Nephron progenitor cell (in vitro differentiated cells): ENCODE measurements around the gene GASK1B.
A peak's percentile ranks its signal among the peaks of the same experiment; 100 is the strongest.

Experiments used
- DNase-seq: peaks from one replicate; pipeline ENCODE4 v3.0.0; 2021
- H3K27ac Mint-ChIP-seq: 2 replicates; pipeline ENCODE4 v1.8.0; 2021; ENCODE audit warnings: mild to moderate bottlenecking, moderate library complexity, mixed read lengths
- H3K27me3 Mint-ChIP-seq: 2 replicates; pipeline ENCODE4 v1.8.0; 2021; ENCODE audit warnings: mild to moderate bottlenecking, low read depth, mixed read lengths; ENCODE audit not compliant: poor library complexity
- H3K36me3 Mint-ChIP-seq: 2 replicates; pipeline ENCODE4 v1.8.0; 2021; ENCODE audit warnings: low read depth, mixed read lengths
- H3K4me1 Mint-ChIP-seq: 2 replicates; pipeline ENCODE4 v1.8.0; 2021; ENCODE audit warnings: mixed read lengths
- H3K4me3 Mint-ChIP-seq: 2 replicates; pipeline ENCODE4 v1.8.0; 2021; ENCODE audit warnings: mild to moderate bottlenecking, moderate library complexity, mixed read lengths
- H3K9me3 Mint-ChIP-seq: 2 replicates; pipeline ENCODE4 v1.8.0; 2021; ENCODE audit warnings: mild to moderate bottlenecking, moderate library complexity, mixed read lengths
- CTCF ChIP-seq: fragments of 200-600 bp; sonication (generic); IDR thresholded peaks from 2 replicates; pipeline ENCODE4 v1.5.0; 2021; ENCODE audit warnings: antibody characterized with exemption

The GASK1B gene

GRCh38 chr4:158163941-158164767 is 8.7 kb downstream of the GASK1B start:
- Mint-ChIP-seq H3K36me3 (no peaks in the 10 kb centered on the region), H3K27ac (no peak overlapping the region), H3K27me3 (no peaks in the 10 kb centered on the region), H3K4me3 (no peak overlapping the region), H3K9me3 (no peaks in the 10 kb centered on the region), H3K4me1 (peaks cover 6% of the 10 kb centered on the region)
- TF ChIP-seq CTCF = no peak
- DNase-seq = no peak

- DNase-seq = no peak
- no peak overlapping the region for H3K4me3 Mint-ChIP-seq
- no peaks in the 10 kb centered on the region for H3K27me3 Mint-ChIP-seq
- H3K36me3 Mint-ChIP-seq = no peaks in the 10 kb centered on the region
- peaks cover 6% of the 10 kb centered on the region for H3K4me1 Mint-ChIP-seq
- peak overlapping the region; percentile 1 for H3K27ac Mint-ChIP-seq
- no peak for TF ChIP-seq CTCF
- no peaks in the 10 kb centered on the region for H3K9me3 Mint-ChIP-seq
Observed at GRCh38 chr4:158162631-158163030, 10.2 kb downstream of the GASK1B start.

GRCh38 chr4:158161551-158162354 is 11.1 kb downstream of the GASK1B start:
- no peak for TF ChIP-seq CTCF
- Mint-ChIP-seq H3K36me3 (no peaks in the 10 kb centered on the region), H3K27ac (peak overlapping the region; percentile 1), H3K27me3 (no peaks in the 10 kb centered on the region), H3K9me3 (no peaks in the 10 kb centered on the region), H3K4me1 (peaks cover 6% of the 10 kb centered on the region), H3K4me3 (no peak overlapping the region)
- DNase-seq = no peak

- Mint-ChIP-seq H3K4me3 (no peak overlapping the region), H3K9me3 (no peaks in the 10 kb centered on the region), H3K36me3 (no peaks in the 10 kb centered on the region), H3K27ac (no peak overlapping the region), H3K4me1 (peaks cover 6% of the 10 kb centered on the region), H3K27me3 (no peaks in the 10 kb centered on the region)
- DNase-seq = no peak
- no peak for TF ChIP-seq CTCF
Observed at GRCh38 chr4:158159718-158160094, 13.1 kb downstream of the GASK1B start.

- H3K27ac Mint-ChIP-seq = no peak overlapping the region
Observed at GRCh38 chr4:158159054-158159717, 13.6 kb downstream of the GASK1B start.

More at GRCh38 chr4:158159054-158159717, 13.6 kb downstream of the GASK1B start:
- H3K4me1 Mint-ChIP-seq = peaks cover 6% of the 10 kb centered on the region
- no peaks in the 10 kb centered on the region for H3K36me3 Mint-ChIP-seq
- TF ChIP-seq CTCF = no peak
- no peaks in the 10 kb centered on the region for H3K27me3 Mint-ChIP-seq
- DNase-seq = no peak
- no peaks in the 10 kb centered on the region for H3K9me3 Mint-ChIP-seq
- no peak overlapping the region for H3K4me3 Mint-ChIP-seq
